ENCODE data around the gene UBXN11.

DNA sequence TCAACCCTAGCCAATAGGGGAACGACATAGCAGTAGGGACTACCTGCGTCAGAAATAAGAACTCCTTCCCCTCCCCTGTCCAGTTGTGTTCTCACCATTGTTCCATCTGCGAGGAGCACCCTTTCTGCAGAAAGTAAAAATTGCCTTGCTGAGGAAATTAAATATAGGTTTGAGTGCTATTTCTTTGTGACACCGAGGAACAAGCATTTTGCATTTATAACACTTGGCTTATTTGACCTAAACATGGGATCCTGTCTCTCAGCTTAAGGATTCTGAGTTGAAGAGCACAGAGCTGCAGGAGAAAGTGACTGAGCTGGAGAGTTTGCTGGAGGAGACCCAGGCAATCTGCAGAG, 37.3 kb downstream of the UBXN11 start:
- TF ChIP-seq, protein P1, sequence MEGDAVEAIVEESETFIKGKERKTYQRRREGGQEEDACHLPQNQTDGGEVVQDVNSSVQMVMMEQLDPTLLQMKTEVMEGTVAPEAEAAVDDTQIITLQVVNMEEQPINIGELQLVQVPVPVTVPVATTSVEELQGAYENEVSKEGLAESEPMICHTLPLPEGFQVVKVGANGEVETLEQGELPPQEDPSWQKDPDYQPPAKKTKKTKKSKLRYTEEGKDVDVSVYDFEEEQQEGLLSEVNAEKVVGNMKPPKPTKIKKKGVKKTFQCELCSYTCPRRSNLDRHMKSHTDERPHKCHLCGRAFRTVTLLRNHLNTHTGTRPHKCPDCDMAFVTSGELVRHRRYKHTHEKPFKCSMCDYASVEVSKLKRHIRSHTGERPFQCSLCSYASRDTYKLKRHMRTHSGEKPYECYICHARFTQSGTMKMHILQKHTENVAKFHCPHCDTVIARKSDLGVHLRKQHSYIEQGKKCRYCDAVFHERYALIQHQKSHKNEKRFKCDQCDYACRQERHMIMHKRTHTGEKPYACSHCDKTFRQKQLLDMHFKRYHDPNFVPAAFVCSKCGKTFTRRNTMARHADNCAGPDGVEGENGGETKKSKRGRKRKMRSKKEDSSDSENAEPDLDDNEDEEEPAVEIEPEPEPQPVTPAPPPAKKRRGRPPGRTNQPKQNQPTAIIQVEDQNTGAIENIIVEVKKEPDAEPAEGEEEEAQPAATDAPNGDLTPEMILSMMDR (IDR thresholded peaks at IDR 0.05), result no peak
- no peak for TF ChIP-seq EZH2 (IDR thresholded peaks at IDR 0.05; ENCODE audit: borderline replicate concordance, insufficient read depth, low read depth, low read length, poor library complexity, severe bottlenecking)
